ENCODE data around the gene THADA. TPM values are rescaled to one million over a fixed set of nuclear protein-coding genes. Genes with fewer than 3 reads are reported as not detected.

Gene THADA
- total RNA-seq, 4 donors from 2014 or later = 26.2 to 58.3 (median 29.7) TPM

GRCh38 chr2:43274721-43275120 is 321.1 kb downstream of the THADA start:
- peak in 1 of 2 donors; percentile 28 for DNase-seq (ENCODE audit: low spot score in 2 of 2)
- Histone ChIP-seq H3K27ac (no peak overlapping the region), H3K4me3 (no peak overlapping the region), H3K4me1 (peaks cover 32% of the 10 kb centered on the region), H3K36me3 (peaks cover under 1% of the 10 kb centered on the region), H3K27me3 (no peaks in the 10 kb centered on the region), H3K9me3 (no peaks in the 10 kb centered on the region)
- TF ChIP-seq POLR2A (IDR thresholded peaks at IDR 0.05) (no peak), POLR2AphosphoS5 (IDR thresholded peaks at IDR 0.05) (no peak), EP300 (IDR thresholded peaks at IDR 0.05) (no peak), CTCF (IDR thresholded peaks at IDR 0.05) (no peak)
- WGBS = 85% methylated on average over 4 of the region's 4 CpGs

GRCh38 chr2:43274055-43274454 is 321.8 kb downstream of the THADA start:
- H3K4me1 ChIP-seq = peaks cover 38% of the 10 kb centered on the region

GRCh38 chr2:43273529-43273928 is 322.3 kb downstream of the THADA start:
- Histone ChIP-seq H3K27ac (peak overlapping the region; percentile 59), H3K27me3 (no peaks in the 10 kb centered on the region), H3K4me1 (peaks cover 44% of the 10 kb centered on the region), H3K9me3 (no peaks in the 10 kb centered on the region), H3K36me3 (no peaks in the 10 kb centered on the region), H3K4me3 (no peak overlapping the region)
- no peak for DNase-seq (ENCODE audit: low spot score in 2 of 2)
- 65% methylated on average over 3 of the region's 4 CpGs for WGBS
- TF ChIP-seq POLR2A (IDR thresholded peaks at IDR 0.05) (no peak), CTCF (IDR thresholded peaks at IDR 0.05) (no peak), POLR2AphosphoS5 (IDR thresholded peaks at IDR 0.05) (no peak), EP300 (IDR thresholded peaks at IDR 0.05) (no peak)

More at GRCh38 chr2:43274055-43274454, 321.8 kb downstream of the THADA start:
- peak overlapping the region; percentile 59 for H3K27ac ChIP-seq
- TF ChIP-seq EP300 (IDR thresholded peaks at IDR 0.05) = no peak
- no peak for TF ChIP-seq CTCF (IDR thresholded peaks at IDR 0.05)
- no peak for TF ChIP-seq POLR2A (IDR thresholded peaks at IDR 0.05)
- no peak for TF ChIP-seq POLR2AphosphoS5 (IDR thresholded peaks at IDR 0.05)
- no peaks in the 10 kb centered on the region for H3K36me3 ChIP-seq
- H3K9me3 ChIP-seq = no peaks in the 10 kb centered on the region
- no peak for DNase-seq (ENCODE audit: low spot score in 2 of 2)
- WGBS = 79% methylated on average over 4 of the region's 4 CpGs
- H3K4me3 ChIP-seq = no peak overlapping the region
- H3K27me3 ChIP-seq = no peaks in the 10 kb centered on the region

GRCh38 chr2:43270930-43271615 is 324.8 kb downstream of the THADA start:
- Histone ChIP-seq H3K4me1 (peaks cover 45% of the 10 kb centered on the region), H3K9me3 (no peaks in the 10 kb centered on the region), H3K27me3 (no peaks in the 10 kb centered on the region), H3K36me3 (no peaks in the 10 kb centered on the region), H3K4me3 (no peak overlapping the region), H3K27ac (peak overlapping the region; percentile 88)
- DNase-seq (ENCODE audit: low spot score in 2 of 2) = no peak
- TF ChIP-seq POLR2A (IDR thresholded peaks at IDR 0.05) = no peak
- WGBS = 82% methylated on average over 4 of the region's 4 CpGs

GRCh38 chr2:43270461-43270860 is 325.4 kb downstream of the THADA start:
- H3K4me3 ChIP-seq = no peak overlapping the region
- no peaks in the 10 kb centered on the region for H3K9me3 ChIP-seq
- H3K27ac ChIP-seq = peak overlapping the region; percentile 88
- H3K36me3 ChIP-seq = no peaks in the 10 kb centered on the region
- no peaks in the 10 kb centered on the region for H3K27me3 ChIP-seq
- H3K4me1 ChIP-seq = peaks cover 51% of the 10 kb centered on the region
- TF ChIP-seq POLR2AphosphoS5 (IDR thresholded peaks at IDR 0.05) (no peak), CTCF (IDR thresholded peaks at IDR 0.05) (no peak), POLR2A (IDR thresholded peaks at IDR 0.05) (no peak), EP300 (IDR thresholded peaks at IDR 0.05) (no peak)
- WGBS = 67% methylated on average over 2 of the region's 2 CpGs
- DNase-seq (ENCODE audit: low spot score in 2 of 2) = no peak

Measured in suprapubic skin (tissue), 4 donors.